Measurements from ENCODE around the gene TRIM22. TPM values are rescaled to one million over a fixed set of nuclear protein-coding genes. Genes with fewer than 3 reads are reported as not detected.
"Not testable (repeated sequence)": the region's sequence is repeated elsewhere in the genome, so short reads cannot be mapped to it uniquely, and the experiment has no call there.

The TRIM22 gene
- polyA plus RNA-seq, 1 donor, result 9.9 TPM

DNA sequence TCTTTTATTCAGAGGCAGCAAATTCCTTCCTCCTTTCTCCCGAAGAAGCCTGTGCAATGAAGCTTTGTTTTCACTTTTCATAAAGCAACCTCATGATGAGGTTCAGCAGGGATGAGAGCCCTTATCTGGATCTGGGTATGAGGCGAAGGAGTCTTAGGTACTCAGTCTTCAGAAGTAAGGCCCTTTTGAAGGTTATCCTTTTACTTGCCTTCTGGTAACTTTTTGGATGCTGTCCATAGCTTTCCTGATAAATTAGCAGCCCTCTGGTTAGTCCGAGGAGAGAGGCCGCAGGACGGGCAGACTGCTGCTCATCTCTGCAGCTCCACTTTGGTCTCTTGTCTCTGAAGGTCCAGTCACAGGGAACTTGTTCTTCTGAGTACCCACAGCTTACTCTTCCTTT, 1.1 kb downstream of the TRIM22 start:
- DNase-seq, result no peak

DNA sequence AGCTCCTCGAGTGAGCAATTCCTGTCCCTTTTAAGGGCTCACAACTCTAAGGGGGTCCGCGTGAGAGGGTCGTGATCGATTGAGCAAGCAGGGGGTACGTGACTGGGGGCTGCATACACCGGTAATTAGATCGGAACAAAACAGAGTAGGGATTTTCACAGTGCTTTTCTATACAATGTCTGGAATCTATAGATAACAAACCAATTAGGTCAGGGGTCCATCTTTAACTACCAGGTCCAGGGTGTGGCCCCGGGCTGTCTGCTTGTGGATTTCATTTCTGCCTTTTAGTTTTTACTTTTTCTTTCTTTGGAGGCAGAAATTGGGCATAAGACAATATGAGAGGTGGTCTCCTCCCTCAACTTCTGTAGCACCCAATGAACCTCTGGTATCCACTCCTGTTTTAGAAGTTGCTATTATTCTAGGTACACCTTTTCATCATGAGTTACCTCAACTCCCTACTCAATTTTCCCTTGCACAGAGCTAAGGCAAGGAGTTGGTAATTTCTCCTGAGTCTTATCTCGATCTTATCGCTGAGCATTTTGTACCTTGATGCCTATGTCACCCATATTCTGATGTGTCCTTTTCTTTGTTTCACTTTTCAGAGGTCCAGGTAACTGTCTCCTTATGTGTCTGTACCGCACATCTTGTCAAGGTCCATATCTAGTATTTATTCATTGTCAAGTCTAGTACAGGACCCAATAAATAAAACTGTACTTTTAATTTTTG, 1.8 kb downstream of the TRIM22 start:
- DNase-seq, result not testable (repeated sequence)

DNA sequence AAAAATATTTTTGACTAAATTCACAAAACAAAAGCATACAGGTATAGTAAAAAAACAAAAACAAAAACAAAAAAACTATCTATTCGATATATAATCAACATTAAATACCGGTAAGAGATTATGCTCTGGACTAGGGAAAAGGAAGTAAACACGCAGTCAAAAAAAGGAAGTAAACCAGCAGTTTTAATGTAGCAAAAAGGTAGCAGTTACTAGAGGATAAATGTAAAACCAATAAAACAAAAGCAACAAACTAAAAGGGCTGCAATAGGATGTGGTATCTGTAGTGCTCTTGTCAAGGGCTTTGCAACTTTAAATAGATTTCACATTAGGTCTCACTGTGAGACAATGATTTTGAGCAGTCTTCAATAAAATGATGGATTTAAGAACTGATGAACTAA, 2.4 kb downstream of the TRIM22 start:
- DNase-seq, result no peak

DNA sequence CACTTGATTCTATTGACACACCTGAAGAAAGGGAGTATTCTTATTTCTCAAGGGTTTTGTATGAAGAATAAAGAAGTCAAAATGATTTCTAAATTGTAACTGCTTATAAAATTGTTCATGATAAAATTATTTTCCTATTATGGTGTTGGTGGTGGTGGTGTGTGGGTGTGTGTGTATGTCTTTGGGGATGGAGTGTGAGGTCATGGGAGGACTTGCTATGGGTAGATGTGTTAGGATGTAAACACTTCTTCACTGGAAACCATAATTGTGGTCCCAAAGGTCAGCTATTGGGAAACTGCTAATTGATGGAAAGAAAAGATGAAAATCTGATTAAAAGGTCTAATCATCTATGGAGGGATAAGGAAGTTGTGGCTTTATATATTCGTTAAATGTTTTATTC, 5.1 kb downstream of the TRIM22 start:
- DNase-seq, result no peak

DNA sequence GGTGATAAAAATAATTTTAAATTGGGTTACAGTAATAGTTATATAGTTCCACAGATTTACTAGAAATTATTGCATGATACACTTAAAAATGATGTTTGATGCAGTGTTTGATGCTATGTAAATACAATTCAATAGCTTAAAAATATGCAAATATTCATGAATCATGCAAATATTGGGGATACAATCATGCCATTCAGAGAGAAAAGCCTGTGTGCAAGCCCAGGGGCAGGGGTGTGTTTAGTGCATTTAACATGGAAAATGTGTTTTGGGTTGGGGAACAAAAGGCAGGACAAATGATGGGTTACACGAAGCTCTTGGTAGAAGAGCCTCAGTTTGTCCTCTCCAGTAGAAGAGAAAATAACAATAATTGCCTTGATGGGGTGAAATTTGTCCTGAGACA, 6.0 kb downstream of the TRIM22 start:
- DNase-seq, result no peak

DNA sequence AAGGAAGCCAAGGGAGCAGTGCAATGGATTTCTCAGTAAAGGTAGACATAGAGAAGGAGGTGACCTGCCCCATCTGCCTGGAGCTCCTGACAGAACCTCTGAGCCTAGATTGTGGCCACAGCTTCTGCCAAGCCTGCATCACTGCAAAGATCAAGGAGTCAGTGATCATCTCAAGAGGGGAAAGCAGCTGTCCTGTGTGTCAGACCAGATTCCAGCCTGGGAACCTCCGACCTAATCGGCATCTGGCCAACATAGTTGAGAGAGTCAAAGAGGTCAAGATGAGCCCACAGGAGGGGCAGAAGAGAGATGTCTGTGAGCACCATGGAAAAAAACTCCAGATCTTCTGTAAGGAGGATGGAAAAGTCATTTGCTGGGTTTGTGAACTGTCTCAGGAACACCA, 6.6 kb downstream of the TRIM22 start:
- DNase-seq, result no peak

DNA sequence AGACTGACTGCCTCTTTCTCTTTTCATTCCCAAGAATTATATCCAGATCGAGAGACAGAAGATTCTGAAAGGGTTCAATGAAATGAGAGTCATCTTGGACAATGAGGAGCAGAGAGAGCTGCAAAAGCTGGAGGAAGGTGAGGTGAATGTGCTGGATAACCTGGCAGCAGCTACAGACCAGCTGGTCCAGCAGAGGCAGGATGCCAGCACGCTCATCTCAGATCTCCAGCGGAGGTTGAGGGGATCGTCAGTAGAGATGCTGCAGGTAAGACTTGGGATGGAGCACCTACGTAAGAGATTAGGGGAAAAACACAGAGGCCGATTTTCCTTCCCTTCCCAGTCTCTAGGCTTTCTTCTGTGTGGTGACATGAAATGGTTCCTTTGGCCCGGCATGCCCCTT, 8.7 kb downstream of the TRIM22 start:
- DNase-seq, result no peak

DNA sequence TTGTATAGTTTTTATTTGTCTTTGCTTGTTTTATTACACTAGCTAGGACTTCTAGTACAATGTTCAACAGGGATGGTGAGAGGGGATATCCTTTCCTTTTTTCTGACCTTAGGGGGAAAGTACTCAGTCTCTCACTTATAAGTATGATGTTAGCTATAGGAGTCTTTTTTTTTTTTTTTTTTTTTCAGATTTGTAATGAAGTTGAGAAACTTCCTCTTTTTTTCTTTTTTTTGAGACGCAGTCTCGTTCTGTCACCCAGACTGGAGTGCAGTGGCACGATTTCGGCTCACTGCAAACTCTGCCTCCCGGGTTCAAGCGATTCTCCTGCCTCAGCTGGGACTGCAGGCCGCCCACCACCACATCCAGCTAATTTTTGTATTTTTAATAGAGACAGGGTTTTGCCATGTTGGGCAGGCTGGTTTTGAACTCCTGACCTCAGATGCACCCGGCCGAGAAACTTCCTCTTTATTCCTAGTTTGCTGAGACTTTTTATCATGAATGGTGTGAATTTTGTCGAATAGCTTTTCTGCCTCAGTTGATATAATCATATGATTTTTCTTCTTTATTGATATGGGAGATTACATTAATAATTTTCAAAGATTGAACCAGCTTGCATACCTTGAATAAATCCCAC, 10.9 kb downstream of the TRIM22 start:
- DNase-seq, result no peak

DNA sequence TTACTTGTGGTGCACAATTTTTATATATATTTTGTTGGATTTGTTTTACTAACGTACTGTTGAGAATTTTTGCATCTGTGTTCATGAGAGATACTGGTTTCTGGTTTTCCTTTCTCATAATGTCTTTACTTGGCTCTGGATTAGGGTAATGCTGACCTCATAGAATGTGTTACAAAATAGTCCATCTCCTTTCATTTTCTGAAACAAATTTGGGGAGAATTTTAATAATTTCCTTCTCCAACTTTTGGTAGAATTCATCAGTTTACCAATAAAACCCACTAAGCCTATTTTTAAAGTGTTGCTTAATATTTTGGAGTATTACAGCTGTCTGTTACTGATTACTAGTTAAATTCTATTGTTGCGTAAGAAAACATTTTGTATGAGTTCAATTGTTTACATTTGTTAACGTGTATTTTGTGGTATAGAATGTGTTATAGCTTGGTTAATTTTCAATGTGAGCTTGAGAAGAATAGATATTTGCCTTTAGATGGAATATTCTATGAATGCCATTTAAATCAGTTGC, 11.5 kb downstream of the TRIM22 start:
- no peak for DNase-seq

DNA sequence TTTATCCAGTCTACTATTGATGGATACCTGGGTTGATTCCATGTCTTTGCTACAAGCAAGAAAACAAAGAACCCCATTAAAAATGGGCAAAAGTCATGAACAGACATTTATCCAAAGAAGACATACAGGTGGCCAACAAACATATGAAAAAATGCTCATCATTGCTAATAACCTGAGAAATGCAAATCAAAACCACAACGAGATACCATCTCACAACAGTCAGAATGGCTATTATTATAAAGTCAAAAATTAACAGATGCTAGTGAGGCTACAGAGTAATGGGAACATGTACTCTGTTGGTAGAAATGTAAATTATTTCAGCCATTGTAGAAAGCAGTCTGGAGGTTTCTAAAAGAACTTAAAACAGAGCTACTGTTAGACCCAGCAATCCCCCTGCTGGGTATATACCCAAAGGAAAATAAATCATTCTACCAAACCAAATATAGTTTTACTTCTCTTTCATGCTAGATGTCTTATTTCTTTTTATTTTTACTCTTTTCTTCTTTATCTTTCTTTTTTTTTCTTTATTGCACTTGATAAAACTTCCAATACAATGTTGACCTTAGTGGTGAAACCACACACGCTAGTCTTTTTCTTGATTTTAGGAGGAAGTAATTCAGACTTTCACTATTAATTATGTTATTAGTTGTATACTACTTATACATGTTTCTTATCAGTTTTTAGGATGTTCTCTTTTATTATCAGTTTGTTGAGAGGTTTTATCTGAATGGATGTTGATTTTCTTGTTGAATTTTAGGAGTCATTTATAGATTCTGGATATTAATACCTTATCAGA, 14.3 kb downstream of the TRIM22 start:
- DNase-seq, result no peak

DNA sequence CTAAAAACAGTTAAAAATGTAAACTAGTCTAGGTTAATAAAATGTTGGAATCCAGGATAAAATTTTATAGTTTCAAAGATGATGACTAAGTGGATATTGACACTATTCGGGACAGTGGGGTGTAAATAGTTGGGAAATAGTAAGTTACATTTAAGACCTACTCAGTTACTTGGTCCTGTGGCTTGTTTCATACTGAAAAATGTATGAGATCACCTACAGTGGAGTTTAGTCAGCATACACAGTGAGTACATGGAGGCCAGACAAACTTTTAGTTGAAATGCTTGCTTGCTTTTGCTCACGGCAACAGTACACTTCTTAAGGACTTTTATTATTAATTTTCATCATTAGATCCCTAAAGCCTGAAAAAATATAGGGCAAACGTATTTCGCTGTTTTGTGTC, 16.1 kb downstream of the TRIM22 start:
- no peak for DNase-seq

DNA sequence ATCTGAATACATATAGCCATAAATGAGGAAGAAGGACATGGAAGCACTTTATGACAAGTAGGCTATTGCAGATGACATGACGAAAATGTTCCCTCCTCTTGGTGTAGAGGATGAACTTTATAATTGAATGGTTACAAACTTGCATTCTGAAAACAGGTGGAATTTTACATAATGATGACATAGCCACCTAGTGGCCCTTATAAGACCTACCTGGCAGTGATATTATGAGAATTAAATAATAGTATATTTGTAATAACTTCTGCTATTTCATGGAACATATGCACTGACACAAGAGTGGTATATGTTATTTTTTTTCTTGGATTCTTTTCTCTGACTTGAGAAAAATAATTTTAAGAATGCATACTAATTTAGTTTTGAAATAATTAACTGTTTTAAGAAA, 22.9 kb downstream of the TRIM22 start:
- no peak for DNase-seq

DNA sequence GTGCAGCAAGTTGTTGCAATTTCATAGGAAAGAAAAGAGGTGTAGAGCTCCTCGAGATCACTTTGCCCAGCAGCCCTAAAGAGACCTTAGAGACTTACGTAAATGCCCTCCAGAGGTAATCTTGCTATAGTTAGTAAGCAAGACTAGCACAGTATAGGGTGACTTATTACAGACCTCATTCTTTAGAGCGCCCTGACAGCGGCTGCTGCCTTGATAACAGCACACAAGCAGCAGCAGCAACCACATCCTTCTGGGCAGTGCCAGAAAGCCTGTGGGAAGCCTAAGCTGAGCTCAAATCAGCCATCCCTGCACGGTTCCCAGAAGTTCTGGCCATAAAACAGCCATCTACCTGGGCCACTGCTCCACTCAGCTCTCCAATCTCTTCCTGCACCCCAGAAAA, 24.1 kb downstream of the TRIM22 start:
- no peak for DNase-seq

DNA sequence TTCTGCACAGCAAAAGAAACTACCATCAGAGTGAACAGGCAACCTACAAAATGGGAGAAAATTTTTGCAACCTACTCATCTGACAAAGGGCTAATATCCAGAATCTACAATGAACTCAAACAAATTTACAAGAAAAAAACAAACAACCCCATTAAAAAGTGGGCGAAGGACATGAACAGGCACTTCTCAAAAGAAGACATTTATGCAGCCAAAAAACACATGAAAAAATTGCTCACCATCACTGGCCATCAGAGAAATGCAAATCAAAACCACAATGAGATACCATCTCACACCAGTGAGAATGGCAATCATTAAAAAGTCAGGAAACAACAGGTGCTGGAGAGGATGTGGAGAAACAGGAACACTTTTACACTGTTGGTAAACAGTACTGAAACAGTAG, 26.9 kb downstream of the TRIM22 start:
- not testable (repeated sequence) for DNase-seq

DNA sequence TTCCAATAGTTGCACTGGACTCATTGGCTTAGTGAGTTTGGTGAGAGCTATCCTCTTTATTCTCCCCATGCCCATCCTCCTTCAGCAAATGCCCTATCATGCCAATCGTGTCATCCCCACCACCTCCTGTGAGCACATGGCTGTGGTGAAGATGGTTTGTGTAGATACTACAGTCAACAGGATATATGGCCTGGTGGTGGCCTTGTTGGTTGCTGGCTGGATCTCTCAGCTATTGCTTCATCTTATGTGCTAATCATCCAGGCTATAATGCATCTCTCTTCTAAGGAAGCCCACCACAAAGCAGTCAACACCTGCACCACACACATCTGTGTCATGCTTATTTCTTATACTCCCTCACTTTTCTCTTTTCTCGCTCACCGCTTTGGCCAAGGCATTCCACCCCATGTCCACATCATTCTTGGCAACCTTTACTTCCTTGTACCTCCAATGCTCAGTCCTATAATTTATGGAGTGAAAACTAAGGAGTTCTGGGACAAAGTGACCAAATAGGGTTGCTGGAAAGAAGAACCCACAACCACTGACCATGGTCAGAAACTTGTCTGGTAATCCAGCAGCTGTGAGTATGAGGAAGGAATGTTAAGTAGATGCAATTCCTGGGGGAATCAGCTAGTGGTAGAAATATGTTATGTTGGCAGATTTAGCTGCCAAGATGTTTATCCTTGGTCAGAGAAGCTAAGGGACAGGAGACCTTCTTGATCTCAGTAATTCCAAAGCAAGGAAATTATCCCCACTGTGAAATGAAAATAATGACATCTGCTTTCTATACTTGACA, 30.3 kb downstream of the TRIM22 start:
- no peak for DNase-seq

DNA sequence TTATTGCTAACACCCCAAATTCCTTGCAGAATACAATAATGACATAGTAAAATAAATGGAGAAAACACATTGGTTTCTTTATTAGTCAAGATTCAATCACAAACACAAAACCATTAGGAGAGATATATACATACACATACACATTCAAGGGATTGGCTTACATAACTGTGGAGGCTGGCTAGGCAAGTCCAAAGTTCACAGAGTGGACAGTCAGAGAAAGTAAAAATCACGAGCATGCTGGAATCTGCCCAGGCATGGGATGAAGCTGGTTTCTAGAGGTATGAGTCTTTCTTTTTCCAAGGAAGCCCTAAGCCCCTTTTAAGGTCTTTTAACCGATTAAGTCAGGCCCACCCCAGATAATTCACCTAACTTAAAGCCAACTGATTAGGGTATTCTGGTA, 33.0 kb downstream of the TRIM22 start:
- no peak for DNase-seq

DNA sequence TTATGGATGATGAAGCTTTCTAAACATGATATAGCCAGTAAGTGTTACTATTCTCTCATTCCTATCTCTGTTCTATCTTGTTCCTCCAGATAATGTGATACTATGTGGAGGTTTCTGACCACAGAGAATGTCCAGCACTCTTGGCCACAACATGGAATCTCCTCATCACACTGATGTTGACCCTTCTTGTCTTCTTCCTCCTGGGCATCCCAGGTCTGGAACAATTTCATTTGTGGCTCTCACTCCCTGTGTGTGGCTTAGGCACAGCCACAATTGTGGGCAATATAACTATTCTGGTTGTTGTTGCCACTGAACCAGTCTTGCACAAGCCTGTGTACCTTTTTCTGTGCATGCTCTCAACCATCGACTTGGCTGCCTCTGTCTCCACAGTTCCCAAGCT, 36.8 kb downstream of the TRIM22 start:
- no peak for DNase-seq

DNA sequence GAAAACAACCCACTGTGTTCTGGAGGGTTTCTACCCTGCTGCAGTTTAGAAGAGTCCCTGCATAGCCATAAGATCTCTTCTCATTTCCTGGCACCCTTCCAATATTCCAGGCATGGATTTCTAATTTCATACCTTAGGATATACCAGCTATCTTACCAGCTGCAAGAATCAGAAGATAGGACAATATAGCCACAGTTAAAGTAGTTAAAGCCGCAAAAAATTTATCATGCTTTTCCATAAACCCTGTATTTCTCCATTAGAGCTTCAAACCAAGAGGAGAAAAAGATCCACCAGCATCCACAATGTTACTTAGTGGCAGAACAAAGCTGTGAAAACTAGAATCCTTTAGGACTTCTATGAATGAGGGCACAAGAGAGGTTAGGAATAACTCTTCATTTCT, 38.1 kb downstream of the TRIM22 start:
- no peak for DNase-seq

DNA sequence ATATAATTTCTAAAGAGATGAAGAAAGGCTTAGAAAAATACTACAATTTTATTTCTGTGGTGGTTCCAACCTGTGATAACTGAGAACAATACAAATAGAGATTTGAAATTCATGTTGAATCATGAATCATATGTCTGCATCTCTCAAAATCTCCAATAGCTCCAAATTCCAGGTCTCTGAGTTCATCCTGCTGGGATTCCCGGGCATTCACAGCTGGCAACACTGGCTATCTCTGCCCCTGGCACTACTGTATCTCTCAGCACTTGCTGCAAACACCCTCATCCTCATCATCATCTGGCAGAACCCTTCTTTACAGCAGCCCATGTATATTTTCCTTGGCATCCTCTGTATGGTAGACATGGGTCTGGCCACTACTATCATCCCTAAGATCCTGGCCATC, 46.8 kb downstream of the TRIM22 start, which contains the start of gene OR56B1:
Gene OR56B1 (plus strand): TSS at position 53 of the 400 bp plus-strand sequence. CDS start 69 bp downstream, at position 122.
- DNase-seq, result no peak

DNA sequence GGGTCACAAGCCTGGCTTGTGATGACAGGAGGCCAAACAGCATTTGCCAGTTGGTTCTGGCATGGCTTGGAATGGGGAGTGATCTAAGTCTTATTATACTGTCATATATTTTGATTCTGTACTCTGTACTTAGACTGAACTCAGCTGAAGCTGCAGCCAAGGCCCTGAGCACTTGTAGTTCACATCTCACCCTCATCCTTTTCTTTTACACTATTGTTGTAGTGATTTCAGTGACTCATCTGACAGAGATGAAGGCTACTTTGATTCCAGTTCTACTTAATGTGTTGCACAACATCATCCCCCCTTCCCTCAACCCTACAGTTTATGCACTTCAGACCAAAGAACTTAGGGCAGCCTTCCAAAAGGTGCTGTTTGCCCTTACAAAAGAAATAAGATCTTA, 47.5 kb downstream of the TRIM22 start:
- DNase-seq, result no peak

DNA sequence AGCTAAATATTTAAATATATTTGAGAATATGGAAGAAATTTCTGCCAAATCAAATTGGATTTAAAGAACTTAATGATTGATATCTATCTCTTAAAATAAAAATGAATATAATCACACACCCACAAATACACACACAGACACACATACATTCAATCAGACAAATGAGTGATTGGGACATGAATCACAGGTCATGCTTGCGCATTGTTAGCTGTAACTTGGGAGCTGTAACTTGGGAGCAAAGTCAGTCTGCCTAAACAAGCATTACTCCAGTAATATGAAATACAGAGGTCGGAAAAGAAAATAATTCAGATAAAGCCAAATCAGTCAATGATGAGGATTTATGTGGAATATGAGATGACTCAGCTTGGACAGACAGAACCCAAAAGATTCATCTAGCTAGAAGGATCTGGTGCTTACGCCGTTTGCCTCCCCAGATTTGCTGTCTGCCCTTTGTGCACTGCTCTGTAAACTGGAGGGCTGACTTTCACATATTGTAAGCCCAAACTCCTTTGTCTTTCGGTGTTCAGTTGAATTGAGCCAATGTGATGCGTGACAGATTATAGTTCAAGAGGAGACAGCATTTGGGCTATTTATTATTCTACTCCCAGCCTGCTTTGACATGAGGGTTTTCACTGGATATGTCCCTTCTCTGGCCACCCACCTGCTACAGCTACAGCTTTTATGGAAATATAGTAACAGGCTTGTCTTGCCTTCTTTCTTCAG, 48.2 kb downstream of the TRIM22 start:
- no peak for DNase-seq

Measured in left kidney (tissue), 2 donors.